Right ventricle myocardium superior (tissue), 1 donor: Measurements from ENCODE around the gene VPS13D. TPM values are rescaled to one million over a fixed set of nuclear protein-coding genes. Genes with fewer than 3 reads are reported as not detected.
"Not testable (repeated sequence)": the region's sequence is repeated elsewhere in the genome, so short reads cannot be mapped to it uniquely, and the experiment has no call there.

Experiments
- ATAC-seq: fragments of 200-7000 bp; cut with Tn5 transposase; one replicate; pipeline ENCODE4 v1.9.1; 2020; ENCODE audit warnings: mild to moderate bottlenecking; ENCODE audit not compliant: poor library complexity
- DNase-seq: peaks from one replicate; pipeline ENCODE4 v3.0.0-alpha.2; 2020
- intact Hi-C: fragments of 100-400 bp; cut with DNase I; formaldehyde crosslinking; loops from one replicate; pipeline ENCODE4 v1.11.2; 2022
- total RNA-seq: library from RNA; stranded (reverse); fragmentation: NEBNext Ultra II Directional; extraction: Animal tissue kit (Norgen Biotek cat#: 25700); gene quantifications from one replicate; pipeline ENCODE4 v1.2.1, GENCODE V29; 2021
- donor health status: DM: no; HTN: yes; CAD: no; lungs with severe emphysema.

The VPS13D gene
- total RNA-seq, 1 donor from 2014 or later, result 63.3 TPM

DNA sequence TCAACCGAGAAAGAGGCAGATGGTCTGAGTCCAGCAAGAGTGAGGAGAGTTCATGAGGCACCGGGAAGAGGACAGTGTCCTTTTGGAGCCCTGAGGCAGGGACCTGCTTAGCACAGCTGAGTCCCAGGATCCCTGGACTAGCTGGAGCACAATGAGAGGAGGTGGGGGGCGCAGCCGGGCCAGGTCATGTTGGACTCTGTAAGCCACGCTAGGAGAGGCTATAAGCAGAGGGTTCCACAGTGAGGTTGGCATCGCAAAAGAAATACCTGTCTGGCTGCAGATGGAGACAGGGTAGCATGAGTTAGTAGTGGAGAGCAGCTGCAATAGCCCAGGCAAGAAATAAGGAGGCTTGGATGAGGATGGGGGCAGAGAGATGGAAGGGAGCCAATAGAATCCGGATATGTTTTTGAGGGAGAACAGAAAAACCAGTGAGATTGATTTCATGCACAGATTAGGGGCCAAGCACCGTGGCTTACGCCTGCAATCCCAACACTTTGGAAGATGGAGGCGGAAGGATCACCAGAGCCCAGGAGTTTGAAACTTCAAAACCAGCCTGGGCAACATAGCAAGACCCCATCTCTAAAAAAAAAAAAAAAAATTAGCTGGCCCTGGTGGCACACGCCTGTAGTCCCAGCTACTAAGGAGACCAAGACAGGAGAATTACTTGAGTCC is 290.0 kb downstream of the VPS13D start:
- DNase-seq, result no peak
- intact Hi-C loops, result no loop called here

GRCh38 chr1:12521096-12521495 is 291.3 kb downstream of the VPS13D start:
- intact Hi-C loops, result no loop called here
- DNase-seq (no peak), ATAC-seq (no peak)

More for the DNA sequence above, 290.0 kb downstream of the VPS13D start:
- ATAC-seq, result peak; percentile 18

DNA sequence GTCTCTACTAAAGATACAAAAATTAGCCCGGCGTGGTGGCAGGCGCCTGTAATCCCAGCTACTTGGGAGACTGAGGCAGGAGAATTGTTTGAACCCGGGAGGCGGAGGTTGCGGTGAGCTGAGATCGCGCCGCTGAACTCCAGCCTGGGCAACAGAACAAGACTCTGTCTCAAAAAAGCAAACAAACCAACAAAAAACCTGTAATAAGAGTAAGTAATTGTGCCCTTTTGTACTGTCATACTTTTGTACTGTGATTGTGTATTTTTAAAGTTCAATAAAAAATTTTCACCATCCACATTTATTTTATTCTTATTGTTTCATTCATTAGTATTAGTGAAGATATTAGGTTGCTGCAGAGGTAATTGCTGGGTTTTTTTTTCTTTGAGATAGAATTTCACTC is 292.9 kb downstream of the VPS13D start:
- DNase-seq, ATAC-seq, intact Hi-C loops: not testable (repeated sequence)

DNA sequence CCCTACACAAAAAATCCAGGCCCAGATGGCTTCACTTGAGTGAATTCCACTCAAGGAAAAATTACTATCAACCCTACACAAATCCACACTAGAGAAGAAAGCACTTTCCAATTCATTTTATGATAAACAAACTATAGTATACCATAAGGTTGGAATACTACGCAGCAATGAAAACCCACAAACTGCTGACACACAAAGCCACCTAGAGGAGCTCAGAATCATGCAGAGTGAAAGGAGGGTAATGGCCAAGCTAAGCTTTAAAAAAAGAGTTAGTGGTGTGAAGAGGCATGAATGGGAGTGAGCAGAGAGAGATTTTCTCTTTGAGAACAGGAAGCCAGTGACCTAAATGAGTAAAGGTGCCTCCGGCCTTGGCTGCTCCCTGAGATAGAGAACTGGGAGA is 294.4 kb downstream of the VPS13D start:
- DNase-seq (no peak), ATAC-seq (no peak)
- intact Hi-C loops, result no loop called here

DNA sequence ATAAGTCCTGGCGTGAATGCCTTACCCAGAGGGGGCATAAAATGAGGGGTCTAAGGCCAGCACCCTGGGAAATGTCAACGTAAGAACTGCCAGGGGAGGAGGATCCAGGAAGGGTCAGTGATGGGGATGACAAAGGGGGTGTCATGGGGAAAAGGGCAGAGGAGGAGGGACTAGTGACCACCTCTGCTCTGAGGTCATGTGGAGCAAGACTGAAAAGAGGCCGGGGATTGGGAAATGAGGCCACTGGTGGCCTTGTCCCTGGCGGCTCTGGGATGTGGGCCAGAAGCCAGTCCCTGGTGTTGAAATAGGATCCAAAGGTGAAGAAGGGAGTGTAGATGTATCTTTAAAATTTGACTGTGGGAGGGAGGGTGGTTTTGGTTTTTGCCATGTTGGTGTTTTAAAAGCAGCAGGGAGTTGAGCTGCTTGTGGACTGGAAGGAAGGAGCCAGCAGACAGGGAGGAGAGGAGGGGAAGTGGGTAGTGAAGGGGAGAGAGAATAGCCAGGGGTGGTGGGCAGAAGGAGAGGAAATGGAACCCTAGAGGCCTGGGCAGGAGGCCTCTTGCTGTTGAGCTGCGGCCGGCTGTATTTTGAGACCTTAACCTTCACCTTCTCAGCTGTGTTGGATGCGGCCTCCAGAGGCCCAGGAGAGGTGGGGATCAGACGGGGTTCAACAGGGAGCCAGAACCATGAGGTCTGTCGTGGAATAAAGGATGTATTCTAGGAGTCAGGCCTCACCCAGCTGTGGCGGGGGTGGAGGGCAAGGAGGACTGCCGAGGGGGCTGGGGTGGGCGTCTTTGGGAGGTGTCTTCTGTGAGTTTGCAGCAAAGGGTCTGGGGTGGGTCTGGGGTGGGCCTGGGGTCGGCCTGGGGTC is 295.7 kb downstream of the VPS13D start:
- intact Hi-C loops, result no loop called here
- ATAC-seq (peak; percentile 76), DNase-seq (peak; percentile 67)

- intact Hi-C loops, result no loop called here
- DNase-seq, result no peak
- ATAC-seq, result no peak
These were observed 297.7 kb downstream of the VPS13D start for GRCh38 chr1:12527564-12527963.

DNA sequence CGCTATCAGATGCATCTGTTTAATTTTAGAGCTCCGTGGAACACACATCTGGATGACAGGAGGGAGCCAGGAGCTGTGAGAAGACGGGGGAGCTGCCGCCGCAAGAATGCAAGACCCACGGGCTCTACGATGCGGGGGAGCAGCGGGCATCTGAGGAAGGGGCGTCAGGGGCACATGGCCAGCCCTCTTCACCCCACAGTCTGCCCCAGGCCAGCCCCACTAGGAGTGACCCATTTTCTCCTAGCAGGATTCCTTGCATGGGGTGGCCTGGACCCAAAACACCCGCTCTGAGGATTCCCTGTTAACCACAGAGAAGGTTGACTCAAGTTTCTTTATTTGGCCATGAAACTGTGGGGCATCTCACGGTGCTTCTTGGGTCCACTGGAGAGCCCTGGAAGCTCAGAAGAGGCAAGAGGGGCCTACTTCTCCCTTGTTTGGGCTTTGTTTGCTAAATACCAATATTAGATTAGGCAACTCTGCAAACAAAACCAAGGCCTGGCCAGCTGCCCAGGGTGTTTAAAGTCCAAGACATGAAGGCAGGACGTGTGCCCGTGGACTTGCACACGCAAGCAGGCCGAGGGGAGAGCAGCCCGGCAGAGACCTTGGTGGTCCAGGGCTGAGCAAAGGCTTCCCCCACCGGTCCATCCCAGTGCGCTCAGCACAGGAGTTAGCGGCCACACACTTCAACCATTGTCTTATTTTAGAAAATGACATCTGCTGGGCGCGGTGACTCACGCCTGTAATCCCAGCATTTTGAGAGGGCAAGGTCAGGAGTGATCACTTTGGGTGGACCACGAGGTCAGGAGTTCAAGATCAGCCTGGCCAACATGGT is 298.4 kb downstream of the VPS13D start:
- intact Hi-C loops, result no loop called here
- ATAC-seq, result no peak
- peak; percentile 85 for DNase-seq

GRCh38 chr1:12529640-12530174 is 299.9 kb downstream of the VPS13D start:
- no peak for DNase-seq
- intact Hi-C loops, result no loop called here
- no peak for ATAC-seq

DNA sequence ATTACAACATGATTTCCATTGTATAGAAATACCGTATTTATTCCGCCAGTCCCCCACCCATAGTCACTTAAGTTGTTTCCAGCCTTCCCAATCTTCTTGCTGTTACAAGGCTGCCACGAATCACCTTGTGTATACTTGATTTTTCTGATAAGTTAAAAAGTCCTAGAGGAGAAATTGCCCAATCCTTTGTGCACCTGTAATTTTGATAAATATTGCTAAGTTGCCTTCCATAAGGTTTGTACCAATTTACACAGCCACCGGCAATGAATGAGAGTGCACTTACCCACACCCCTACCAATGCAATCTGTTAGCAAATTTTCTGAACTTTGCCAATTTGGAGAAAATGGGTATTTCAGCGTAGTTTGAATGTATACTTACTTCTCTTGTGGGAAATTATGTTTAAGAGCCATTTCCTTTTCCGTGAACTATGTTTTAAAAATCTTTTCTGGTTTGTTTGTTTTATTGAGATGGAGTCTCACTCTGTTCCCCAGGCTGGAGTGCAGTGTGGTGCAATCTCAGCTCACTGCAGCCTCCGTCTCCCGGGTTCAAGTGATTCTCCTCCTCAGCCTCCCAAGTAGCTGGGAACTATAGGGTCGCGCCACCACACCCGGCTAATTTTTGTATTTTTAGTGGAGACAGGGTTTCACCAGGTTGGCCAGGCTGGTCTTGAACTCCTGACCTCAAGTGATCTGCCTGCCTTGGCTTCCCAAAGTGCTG is 300.8 kb downstream of the VPS13D start:
- DNase-seq (no peak), ATAC-seq (no peak)
- intact Hi-C loops, result no loop called here

DNA sequence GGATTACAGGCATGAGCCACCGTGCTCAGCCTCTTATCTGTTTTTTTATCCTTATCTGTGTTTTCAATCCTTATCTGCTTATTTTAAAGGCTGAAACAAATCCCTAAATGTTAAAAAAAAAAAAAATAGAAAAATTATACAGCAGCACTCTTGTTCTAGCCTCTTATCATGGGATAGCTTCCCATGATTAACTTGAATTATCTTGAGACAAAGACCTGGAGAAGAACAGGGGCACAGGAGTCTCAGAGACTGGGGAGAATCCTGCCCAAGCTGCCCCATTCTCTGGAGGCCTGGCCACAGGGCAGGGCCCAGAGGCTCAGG is 301.3 kb downstream of the VPS13D start:
- no peak for DNase-seq
- no peak for ATAC-seq
- intact Hi-C loops, result no loop called here

DNA sequence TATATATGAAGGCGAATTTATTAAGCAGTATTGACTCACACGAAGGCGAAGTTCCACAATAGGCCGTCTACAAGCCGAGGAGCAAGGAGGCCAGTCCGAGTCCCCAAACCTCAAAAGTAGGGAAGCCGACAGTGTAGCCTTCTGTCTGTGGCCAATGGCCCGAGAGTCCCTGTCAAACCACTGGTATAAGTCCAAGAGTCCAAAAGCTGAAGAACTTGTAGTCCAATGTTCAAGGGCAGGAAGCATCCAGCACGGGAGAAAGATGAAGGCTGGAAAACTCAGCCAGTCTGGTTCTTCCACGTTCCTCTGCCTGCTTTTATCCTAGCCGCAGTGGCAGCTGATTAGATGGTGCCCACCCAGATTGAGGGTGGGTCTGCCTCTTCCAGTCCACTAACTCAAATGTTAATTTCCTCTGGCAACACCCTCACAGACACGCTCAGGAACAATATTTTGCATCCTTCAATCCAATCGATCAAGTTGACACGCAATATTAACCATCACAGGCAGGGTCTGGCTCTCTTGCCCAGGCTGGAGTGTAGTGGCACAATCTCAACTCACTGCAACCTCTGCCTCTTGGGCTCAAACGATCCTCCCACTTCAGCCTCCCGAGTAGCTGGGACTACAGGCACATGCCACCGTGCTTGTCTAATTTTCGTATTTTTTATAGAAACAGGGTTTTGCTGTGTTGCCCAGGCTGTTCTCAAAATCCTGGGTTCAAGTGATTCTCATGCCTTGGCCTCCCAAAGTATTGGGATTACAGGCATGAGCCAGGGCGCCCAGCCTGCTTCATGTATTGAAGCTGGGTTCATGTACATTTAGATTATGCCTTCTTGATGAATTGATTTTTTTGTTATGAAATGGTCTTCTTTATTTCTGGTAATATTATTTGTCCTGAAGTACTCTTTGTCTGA is 302.8 kb downstream of the VPS13D start:
- ATAC-seq, result no peak
- DNase-seq, result no peak
- intact Hi-C loops, result no loop called here

DNA sequence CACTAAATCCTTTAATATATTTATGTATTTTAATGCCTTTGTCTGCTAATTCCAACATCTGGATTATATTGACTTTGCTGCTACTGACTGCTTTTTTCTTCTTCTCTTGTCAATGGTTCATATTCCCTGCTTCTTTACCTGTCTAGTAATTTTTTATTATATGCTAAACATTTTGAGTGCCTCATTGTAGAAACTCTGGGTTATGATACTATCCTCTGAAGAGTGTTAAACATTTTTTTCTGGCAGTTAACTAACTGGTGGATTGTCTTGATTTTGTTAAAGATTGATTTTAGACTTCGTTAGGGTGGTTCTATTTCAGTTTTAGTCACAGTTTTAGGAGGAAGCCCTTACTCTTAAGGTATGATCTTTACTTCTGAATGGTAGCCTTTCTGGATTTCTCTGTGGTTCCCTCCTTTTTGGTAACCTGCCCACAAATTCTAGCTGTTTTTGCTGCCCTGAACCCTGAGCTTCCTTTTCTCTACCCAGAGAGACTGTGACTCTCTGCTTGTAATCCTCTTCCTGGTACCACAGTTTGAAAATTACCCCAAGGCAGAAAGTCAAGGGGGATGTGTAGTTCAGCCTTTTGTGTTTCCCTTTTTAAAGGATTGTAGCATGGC is 306.3 kb downstream of the VPS13D start:
- ATAC-seq (no peak), DNase-seq (no peak)
- intact Hi-C loops, result no loop called here

DNA sequence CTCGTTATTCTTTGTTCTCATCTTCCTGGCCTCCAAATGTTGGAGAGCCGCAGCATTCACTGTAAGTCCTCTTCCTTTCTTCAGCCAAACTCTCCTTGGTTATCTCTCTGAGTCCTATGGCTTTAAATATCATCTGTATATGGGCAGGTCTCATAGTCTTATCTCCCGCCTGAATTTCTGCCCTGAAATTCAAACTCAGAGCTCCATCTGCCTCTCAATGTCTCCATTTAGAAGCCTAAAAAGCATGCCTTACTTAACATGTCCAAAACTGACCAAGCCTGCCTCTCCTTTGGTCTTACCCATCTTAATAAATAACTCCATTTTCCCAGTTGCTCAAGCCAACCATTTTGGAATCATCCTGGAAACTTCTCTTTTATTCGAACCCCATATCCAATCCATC is 307.5 kb downstream of the VPS13D start:
- no peak for DNase-seq
- intact Hi-C loops, result no loop called here

DNA sequence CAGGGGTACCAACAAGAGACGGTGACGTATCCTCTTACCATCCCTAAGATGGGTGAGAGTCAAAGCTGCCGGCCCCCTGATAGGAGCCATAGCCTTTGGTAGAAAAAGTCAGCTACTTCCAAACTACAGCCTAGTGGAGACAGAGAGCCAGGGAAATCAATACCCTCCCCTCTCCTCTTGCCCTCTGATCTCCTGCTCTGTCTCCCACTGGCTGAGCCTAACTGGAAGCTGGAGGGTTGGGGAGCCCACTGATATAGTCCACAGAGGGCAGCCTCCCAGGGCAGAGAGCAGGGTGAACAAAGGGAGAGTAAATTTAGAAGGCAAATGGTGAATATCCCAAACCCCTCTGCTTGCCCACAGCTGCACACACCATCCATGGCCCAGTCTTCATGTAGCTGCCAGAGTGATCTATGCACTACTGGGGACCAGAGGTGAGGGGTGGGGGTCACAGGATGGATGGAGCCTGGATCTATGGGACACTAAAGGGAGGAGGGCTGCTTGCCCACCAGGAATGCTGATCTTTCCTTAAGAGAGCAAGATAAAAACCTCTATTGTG is 308.2 kb downstream of the VPS13D start:
- intact Hi-C loops, result no loop called here
- ATAC-seq (no peak), DNase-seq (no peak)

More for the DNA sequence above, 307.5 kb downstream of the VPS13D start:
- no peak for ATAC-seq

DNA sequence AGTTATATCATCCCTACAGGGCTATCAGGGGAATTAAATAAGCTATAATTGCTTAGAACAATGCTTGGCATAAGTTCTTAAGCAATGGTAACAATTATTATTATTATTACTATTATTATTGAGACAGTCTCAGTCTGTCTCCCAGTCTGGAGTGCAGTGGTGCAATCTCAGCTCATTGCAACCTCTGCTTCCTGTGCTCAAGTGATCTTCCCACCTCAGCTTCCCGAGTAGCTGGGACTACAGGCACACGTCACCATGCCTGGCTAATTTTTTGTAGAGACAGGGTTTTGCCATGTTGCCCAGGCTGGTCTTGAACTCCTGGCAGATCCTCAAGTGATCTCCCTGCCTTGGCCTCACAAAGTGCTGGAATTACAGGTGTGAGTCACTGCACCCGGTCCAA is 308.7 kb downstream of the VPS13D start:
- DNase-seq, ATAC-seq, intact Hi-C loops: not testable (repeated sequence)

DNA sequence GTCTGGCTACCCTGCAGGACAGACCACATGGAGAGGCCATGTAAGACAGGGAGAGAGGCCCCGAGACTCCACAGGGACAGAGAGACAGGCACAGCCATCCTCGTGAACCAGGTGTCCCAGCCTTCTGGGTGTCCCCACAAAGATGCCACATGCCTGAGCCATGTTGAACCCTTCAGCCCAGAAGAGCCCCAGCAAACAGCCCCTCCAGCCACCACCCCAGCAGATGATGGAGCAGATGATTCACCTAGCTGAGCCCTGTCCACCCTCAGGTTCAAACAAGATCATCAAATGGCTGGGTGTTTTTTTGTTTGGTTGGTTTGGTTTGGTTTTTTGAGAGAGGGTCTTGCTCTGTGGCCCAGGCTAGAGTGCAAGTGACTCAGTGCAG is 309.5 kb downstream of the VPS13D start:
- intact Hi-C loops, result no loop called here
- ATAC-seq (no peak), DNase-seq (no peak)
